Superior temporal gyrus (tissue), 1 donor: ENCODE results near the gene CHCHD6.
A peak's percentile ranks its signal among the peaks of the same experiment; 100 is the strongest.

Experiments
- DNase-seq: peaks from one replicate; pipeline ENCODE4 v3.0.0-alpha.2; 2016; ENCODE audit errors: extremely low spot score

Gene CHCHD6

DNA sequence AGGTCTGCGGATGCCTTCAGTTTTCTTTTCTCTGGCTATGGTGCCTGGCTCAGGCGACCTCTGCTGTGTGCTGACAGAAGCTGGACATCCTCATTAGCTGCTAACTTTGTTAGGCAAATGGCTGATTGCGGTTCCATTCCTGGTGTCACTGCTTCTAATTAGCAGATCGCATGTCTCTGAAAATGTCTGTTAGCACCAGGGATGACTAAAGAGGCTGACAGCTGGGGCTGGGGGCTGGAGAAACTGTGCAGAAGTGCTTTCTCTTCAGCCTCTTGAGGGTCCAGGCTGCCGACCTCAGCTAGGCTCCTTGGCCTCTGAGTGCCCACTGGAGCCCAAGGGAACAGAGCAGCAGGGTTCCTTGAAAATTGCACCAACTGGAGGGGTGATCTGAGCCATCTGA, 39.3 kb downstream of the CHCHD6 start:
- no peak for DNase-seq

GRCh38 chr3:126743781-126744180, 39.7 kb downstream of the CHCHD6 start:
- no peak for DNase-seq

DNA sequence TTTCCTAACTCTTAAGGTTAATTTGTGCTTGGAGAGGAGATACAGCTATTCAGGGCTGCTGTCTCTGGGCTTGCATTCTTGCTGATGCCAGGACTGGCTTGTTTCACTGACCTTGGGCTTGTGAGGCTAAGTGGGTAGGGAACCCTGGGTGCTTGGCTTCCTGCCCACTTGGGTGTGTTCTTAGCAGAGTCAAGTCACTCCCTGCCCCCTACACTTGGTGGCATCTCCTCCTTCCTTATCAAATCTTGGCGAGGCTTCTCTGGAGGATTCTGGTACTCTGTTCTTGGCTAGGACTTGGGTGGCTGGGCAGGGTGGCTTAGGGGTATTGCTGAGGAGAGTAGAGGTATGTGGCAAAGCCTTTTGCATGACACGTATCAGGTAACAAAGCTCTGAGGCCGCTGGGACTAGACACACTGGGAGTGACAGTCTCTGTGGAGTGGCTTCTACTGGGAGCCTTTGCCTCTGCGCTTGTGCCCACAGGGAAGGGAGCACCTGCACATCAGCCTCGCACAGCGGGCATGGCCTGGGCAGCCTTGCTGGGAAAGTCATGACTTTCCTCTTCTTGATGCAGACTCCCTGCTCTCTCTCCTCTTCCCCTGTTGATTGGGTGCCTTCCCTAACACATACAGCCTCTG, 41.8 kb downstream of the CHCHD6 start:
- no peak for DNase-seq

DNA sequence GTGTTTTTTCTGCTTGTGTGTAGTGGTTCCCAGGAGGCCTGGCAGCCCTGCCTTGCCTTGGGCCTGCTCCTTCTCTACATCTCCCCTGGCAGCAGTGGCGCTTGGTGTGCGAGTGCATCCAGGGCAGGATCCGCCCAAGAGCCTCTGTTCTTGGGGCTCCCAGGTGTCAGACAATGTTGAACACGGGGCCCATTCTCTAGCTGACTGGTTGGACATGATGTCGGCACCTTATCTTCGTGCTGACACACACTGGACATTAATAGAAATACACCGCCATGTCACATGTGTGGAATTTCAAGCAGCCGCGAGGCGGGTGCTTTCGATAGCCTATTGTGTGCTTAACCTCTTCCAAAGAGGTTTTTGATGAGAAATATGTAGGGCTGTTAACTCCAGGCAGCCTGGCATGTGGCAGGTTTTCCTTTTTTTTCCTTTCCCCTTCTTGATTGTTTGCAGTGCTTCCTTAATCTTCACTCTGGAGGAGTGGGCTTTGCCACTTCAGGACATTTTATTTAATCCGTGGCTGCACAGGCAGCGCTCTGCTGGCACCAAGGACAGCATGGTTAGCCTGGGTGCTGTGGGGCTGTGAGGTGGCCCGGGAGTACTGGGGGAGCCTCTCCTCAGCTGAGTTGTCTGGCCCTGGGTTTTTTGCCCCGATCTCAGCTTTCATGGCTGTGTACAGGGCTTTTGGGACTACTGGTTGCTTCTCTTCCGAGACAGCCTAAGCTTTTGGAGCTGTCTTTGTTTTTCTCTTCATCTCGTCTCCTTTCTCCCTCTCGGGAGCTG, 42.5 kb downstream of the CHCHD6 start:
- no peak for DNase-seq

DNA sequence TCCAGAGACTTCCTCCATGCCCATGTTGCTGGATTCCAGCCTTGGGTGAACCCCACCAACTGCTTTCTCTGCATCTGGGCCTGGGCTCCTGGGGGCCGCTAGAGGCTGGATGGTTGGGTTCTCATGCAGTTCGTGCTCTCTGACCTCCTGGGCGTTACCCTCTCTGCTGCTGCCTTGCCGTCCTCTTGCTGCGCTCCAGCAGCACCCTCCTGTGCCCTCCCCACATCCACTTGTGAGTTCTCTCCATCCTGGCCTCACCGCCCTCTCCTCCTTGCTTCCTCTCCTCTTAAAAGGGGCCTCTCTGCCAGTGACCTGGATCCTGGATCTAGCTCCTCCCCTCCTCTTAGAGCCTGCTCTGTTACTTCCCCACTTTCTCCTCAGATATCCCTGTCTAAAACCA, 43.7 kb downstream of the CHCHD6 start:
- no peak for DNase-seq

DNA sequence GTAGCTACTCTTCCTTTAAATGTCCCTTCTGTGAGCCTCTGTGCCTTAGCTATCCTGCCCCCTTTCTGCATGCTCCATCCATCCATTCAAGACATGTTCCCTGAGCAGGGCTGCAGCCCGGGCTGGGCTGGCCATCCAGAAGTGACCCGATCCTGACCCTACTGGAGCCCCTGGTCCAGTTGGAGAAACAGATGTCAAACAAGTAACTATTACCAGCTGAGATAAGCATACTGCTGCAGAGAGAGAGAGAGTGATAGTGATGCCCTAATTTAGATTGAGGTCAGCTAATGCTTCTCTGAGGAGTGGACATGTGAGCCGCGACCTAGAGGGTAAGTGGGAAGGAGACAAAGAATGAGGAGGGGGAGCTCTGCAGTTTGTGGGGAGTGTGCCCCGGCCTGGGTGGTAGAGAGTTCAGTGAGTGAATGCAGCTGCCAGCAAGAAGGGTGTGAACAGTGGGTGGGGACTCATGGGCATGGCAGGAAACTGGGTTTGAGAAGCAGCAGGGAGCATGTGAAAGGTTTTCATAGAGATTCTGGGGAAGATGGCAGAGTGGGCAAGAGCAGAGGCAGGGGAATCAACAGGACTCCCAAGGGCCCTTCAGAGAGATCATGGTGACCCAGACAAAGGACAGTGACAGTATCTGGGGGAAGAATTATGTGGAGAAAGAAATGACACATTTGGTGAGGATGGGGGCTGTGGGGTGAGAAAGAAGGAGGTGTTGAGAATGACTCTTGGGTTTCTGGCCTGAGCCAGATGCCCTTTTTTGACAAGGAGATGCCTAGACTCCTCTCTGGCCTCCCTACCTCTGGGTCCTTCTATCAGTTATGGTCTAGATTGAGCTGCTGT, 44.9 kb downstream of the CHCHD6 start:
- no peak for DNase-seq

DNA sequence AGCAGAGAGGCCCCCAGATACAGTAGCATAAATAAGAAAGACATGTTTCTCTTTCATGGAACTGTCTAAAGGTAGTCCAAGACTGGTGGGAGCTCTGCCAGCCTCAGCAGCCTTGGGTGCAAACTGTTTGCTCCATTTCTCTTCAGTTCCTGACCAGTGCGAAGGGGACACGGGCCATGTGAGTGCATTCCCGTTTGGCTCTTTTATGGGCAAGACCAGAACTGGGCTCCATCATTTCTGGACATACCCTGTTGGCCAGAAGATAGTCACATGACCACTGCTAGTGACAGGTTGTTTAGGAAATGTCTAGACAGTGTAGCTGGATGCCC, 45.5 kb downstream of the CHCHD6 start:
- no peak for DNase-seq

DNA sequence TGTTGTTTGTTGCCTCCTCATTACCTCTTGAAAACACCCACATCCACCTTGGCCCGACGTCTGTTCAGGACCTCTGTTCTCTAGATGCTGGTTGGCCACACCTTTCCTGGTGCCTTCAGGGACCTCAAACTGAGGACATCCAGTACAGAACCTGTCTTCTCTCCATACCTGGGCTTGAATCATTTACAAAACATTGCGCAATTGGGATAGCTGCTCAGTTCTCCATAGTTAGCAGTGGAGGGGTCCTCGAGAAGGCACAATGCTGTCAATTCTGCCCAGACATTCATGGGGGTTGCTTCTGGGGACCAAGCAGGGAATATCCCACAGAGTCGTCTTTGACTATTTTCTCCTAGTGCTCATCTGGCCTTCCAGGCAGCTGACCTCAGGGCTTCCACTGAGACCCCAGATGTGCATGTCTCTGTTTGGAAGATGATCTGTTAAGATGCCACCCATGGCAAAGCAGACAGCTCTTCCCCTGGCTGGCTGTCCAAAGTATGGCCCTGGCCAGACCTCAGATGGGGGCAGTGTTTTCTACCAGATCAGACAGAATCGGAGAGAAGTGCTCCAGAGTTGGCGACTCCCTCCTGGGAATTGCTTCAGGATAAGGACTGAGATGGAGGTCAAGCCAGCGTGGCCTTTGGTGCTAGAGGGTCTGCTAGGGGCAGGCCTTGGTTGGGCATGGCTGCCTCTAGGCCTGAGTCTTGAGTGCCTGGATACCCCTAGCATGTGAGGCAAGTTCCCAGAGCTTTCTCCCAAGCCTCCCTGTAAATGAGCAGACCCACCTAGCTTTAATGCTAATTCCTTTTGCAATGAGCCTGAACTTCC, 46.1 kb downstream of the CHCHD6 start:
- DNase-seq: no peak

DNA sequence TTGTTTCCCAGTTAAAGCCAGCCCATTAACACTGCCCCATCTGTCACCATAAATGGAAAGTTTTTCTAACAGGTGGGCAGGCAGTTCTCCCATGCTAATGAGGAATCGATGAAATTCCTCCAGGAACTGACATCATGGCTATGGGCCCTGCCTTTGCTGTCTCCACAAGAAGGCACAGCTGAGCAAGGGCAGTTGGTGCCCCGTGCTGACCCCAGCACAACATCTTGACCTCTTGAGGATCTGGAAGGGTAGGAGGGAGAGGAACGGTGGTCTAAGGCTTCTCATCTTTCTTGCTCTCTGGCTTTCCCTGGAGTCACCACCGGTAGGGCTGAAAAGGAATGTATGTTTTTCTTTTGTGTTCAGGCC, 46.7 kb downstream of the CHCHD6 start:
- DNase-seq: no peak

DNA sequence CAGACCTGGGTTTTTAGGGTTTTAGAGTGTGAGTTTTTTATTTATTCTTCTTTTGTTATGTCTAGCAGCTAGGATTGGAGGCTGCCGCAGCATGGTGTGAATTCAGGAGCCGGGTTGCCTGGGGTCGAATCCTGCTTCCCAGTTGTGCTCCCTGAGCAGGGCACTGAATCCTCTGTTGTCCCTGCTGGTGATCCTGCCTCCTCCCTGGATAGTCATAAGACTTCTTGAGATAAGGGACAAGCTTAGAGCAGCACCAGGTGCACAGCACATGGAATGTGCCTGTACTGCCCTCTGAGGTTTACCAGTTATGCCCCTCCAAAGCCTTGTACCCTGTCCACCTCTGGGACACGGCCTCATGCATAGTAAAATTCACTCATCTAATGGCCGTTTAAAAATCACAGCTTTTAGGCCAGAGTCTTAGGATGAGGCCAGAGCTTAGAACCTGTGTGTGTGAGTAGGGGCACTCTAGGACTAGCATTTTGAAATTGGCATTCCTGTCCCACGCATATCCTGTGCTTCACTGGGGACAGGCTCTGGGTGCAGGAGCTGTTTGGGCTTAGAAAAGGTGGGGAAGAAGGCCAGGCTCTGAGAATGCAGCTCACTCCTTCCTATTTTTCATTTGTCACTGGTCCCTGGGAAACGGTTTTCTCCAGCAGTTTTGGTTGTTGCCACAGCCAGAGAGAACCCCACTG, 47.7 kb downstream of the CHCHD6 start:
- DNase-seq: no peak

DNA sequence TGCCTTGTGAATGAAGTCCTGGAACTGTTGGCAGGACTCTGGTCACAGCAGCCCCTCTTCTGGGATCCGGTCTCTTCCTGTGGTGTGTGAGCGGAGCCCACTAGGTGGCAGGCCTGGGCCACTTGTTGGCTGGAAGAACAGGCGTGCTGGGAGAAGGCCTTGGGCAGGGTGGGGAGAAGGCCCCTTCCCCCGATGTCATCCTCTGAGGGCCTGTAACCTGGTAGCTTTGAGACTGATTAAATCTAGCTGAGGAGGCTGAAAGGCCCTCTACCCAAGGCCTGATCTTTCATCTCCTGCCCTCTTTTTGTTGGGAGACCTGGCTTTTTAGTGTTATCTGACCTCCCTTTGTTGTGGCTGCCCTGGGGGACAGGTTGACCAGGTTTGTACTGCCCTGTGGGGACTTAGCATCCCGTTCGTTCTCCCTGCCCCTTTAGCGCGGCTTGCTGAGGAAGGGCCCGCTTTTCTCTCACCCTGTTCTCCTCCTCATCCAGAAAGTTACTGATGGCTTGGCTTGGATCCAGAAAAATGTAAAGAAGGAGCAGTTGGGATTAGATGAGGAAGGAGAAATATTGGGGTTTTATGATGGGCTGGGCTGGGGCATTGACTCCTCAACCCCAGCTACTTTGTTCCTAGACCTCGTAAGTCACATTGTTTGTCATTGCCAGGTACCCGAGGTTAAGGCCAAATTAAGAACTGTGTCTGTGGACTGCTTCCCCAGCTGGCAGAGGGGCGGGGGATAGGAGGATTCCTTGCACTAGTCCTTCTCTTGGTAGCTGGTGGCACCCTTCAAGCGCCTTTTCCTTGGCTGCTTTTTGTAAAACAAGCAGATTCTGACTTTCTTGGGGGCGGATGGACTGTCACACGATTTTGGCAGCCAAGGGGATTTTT, 48.5 kb downstream of the CHCHD6 start:
- DNase-seq: peak; percentile 83

DNA sequence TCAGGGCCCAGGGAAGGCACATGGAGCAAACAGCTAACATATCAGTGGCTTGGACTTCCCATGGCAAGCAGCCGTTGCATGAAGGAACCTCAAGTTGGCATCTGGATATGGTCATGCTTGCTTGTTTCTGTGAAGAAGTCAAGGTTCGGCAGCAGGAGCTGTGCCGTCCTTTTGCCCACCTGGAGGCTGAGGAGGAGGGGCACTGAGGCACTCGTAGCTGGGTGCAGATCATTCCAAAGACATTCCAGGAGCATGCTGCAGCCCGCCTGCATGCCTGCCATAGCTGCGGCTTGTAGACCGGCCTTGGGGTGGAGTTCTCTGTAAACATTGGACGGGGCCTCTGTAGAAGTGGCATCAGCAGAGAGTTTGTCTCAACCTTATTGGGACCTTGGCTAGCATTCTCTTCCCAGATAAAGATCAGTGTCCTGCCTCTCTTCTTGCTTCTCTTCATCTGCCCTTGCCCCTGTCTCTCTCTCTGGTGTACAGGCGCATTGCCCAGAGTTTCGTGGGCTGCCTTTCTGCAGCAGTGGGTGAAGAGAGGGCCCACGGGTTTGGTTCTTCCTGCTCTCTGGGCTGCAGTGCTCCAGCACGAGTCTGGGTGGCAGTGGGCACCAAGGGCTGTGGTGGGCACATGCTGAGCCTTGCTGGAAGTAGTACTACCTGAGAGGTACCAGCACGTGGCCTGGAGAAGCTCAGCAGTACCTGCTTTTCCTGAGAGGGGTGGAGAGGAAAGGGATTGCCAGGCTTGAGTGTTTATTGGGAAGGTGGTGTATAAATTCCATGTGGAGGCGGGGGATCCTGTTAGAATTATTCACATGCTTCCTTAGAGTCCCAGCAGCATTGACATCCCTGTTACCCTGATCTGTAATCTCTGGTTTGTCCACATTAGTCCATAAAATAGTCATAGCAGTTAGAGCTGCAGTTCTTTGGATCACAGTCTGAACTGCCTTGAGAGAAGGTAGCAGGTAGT, 49.4 kb downstream of the CHCHD6 start:
- no peak for DNase-seq

GRCh38 chr3:126755866-126756265, 51.8 kb downstream of the CHCHD6 start:
- no peak for DNase-seq

GRCh38 chr3:126758026-126758425, 54.0 kb downstream of the CHCHD6 start:
- DNase-seq: no peak

DNA sequence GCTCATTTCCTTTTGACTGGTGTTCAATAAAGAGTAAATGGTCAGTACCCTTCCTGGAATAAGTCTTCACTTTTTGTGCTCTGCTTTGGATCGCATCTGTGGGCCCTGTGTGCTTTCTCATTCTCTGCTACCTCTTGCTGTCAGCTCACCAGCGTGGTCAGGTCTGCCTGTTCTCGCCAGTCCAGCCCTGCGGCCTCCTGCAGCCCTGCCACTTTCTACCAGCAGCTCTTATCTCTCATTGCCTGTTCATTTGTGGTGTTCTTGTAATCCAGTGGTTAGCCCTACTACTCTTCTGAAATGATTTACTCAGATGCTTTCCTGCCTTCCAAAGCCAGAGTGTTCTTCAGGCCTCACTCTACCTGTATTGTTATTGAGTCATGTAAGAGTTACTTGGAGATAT, 54.8 kb downstream of the CHCHD6 start:
- DNase-seq: no peak

- DNase-seq: no peak
These were observed 56.5 kb downstream of the CHCHD6 start for GRCh38 chr3:126760541-126760940.

DNA sequence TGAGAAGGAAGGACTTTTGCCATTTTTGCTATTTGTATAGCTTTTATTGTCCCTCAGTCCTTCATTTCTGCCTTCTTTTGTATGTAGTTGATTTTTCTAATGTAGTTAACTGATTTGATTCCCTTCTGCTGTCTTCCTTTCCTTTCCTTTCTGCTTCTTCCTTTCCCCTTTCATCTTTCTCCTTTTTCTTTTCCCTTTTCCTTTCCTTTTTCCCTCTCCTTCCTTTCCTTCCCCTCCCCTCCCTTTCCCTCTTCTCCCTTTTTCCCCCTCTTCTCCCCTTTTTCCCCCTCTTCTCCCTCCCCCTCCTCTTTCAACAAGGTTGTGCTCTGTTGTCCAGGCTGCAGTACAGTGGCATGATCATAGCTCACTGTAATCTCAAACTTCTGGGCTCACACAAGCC, 59.0 kb downstream of the CHCHD6 start:
- DNase-seq: no peak

GRCh38 chr3:126765187-126766069, 61.4 kb downstream of the CHCHD6 start:
- no peak for DNase-seq
